Anterior cingulate cortex (tissue), 58 donors: Measurements from ENCODE around the gene SLC4A3.
A peak's percentile ranks its signal among the peaks of the same experiment; 100 is the strongest.
"Not testable (repeated sequence)": the region's sequence is repeated elsewhere in the genome, so short reads cannot be mapped to it uniquely, and the experiment has no call there.

Experiments
- DNase-seq, 58 donors: peaks; one replicate each; lab custom pipeline; 2025; lab: John Stamatoyannopoulos, UW

SLC4A3 gene

GRCh38 chr2:219670386-219670785 lies 43.0 kb downstream of the SLC4A3 start:
- DNase-seq, result no peak

- no peak for DNase-seq
Observed at GRCh38 chr2:219671279-219671678, 43.8 kb downstream of the SLC4A3 start.

- no peak for DNase-seq
Observed at GRCh38 chr2:219672406-219672805, 45.0 kb downstream of the SLC4A3 start.

GRCh38 chr2:219675221-219675620 lies 47.8 kb downstream of the SLC4A3 start:
- DNase-seq, result no peak

- DNase-seq, result no peak
Observed at GRCh38 chr2:219676586-219676985, 49.2 kb downstream of the SLC4A3 start.

GRCh38 chr2:219679041-219679440 lies 51.6 kb downstream of the SLC4A3 start:
- no peak for DNase-seq

GRCh38 chr2:219679571-219679970 lies 52.1 kb downstream of the SLC4A3 start:
- no peak for DNase-seq

GRCh38 chr2:219680958-219681693 lies 53.7 kb downstream of the SLC4A3 start:
- DNase-seq, result no peak

- DNase-seq, result no peak
Observed at GRCh38 chr2:219681694-219682300, 54.4 kb downstream of the SLC4A3 start.

- DNase-seq, result not testable (repeated sequence)
Observed at GRCh38 chr2:219683474-219683873, 56.0 kb downstream of the SLC4A3 start.

- DNase-seq, result peak in 8 of 58 donors; percentile 3 to 51 (median 16)
Observed at GRCh38 chr2:219684721-219685689, 57.6 kb downstream of the SLC4A3 start.

- DNase-seq, result no peak
Observed at GRCh38 chr2:219687272-219687671, 59.8 kb downstream of the SLC4A3 start.

- no peak for DNase-seq
Observed at GRCh38 chr2:219687882-219688559, 60.6 kb downstream of the SLC4A3 start.

- no peak for DNase-seq
Observed at GRCh38 chr2:219688560-219689445, 61.4 kb downstream of the SLC4A3 start.

- peak in 15 of 58 donors; percentile 1 to 42 (median 10) for DNase-seq
Observed at GRCh38 chr2:219689676-219690628, 62.5 kb downstream of the SLC4A3 start.

- no peak for DNase-seq
Observed at GRCh38 chr2:219691571-219691970, 64.1 kb downstream of the SLC4A3 start.
